ENCODE results near the gene KRTAP2-3.
"Not testable (repeated sequence)": the region's sequence is repeated elsewhere in the genome, so short reads cannot be mapped to it uniquely, and the experiment has no call there.

The KRTAP2-3 gene, protein sequence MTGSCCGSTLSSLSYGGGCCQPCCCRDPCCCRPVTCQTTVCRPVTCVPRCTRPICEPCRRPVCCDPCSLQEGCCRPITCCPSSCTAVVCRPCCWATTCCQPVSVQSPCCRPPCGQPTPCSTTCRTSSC

DNA sequence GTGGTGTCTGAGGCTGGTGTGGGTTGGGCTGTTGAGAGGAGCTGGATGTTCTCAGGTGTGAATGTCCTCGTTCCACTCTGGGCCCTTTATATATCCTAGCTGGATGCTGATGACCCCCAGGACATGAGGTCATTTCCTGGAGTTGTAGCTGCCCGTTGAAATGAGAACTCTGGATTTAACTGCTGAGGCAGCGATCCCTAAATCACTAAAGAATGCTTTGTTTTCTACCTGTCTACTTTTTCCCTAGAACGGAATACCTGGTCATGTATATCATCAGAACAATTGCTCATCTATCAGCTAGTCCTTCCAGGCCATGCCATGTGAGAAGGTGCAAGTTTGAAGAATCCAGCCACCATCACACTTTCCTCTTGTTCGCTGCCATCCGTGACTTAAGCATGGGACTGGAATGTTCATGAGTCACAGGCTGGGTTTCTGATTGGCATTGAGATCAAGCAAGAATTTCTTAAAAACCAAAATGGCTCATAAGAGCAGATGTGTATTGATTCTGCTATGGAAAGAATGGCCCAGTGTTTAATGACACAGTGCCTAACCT, at the start of gene KRTAP2-3:
Gene KRTAP2-3, minus strand, starts transcription at position 63 of the 553 bp plus-strand sequence. CDS start 64 bp downstream, outside the sequence.
- Histone ChIP-seq H3K27me3 (ENCODE audit: control insufficient read depth in 1 of 2, insufficient read depth in 2 of 2, low read length in 2 of 2) (peaks cover 0 to 25% of the 10 kb centered on the region in 2 donors), H3K9me3 (ENCODE audit: control insufficient read depth in 1 of 2, low read length in 2 of 2) (peaks cover 0 to 4% of the 10 kb centered on the region in 2 donors), H3K9ac (ENCODE audit: low read depth in 1 of 2, low read length in 2 of 2) (no peak within 1 kb of the TSS), H3K4me1 (ENCODE audit: control insufficient read depth in 1 of 2, insufficient read depth in 2 of 2, low read length in 2 of 2) (no peaks in the 10 kb centered on the region), H3K4me3 (ENCODE audit: low read depth in 1 of 2, low read length in 2 of 2) (no peak within 1 kb of the TSS), H3K36me3 (ENCODE audit: control insufficient read depth in 1 of 2, insufficient read depth in 2 of 2, low read length in 2 of 2) (no peaks in the 10 kb centered on the region), H3K27ac (ENCODE audit: low read depth, low read length) (no peak within 1 kb of the TSS)

DNA sequence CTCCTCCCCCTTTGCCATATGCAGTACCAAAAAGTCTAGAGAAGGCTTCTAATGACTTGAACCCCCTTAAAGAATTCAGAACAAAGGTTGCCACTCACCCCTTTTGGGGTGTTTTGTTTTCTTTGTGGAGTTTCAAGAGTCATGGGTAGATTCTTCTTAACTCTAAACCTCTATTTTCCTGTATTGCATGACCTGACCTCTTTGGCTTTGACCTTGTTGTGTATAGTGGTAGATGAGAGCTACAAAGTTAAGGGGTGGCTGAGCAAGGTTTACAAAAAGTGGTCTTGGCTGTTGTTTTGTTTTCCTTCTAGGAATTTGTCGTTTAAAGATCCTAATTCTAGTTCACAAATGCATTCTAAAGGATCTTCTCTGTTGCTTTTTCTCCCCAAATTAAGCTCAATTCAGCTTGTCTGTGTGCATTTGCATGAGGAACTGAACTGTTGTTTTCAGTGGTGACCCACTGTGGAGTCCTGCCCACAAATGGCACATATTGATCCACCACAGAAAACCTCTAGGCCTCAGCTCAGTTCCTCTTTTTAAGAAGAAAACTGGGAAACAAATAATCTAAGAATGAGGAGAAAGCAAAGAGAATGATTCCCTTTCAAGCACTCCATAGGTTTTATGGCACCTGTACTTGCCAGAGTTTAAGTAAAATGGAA, 48.9 kb upstream of the KRTAP2-3 start:
- H3K4me1 ChIP-seq (ENCODE audit: control insufficient read depth in 1 of 2, insufficient read depth in 2 of 2, low read length in 2 of 2); H3K9ac ChIP-seq (ENCODE audit: low read depth in 1 of 2, low read length in 2 of 2); H3K9me3 ChIP-seq (ENCODE audit: control insufficient read depth in 1 of 2, low read length in 2 of 2); H3K27ac ChIP-seq (ENCODE audit: low read depth, low read length); H3K36me3 ChIP-seq (ENCODE audit: control insufficient read depth in 1 of 2, insufficient read depth in 2 of 2, low read length in 2 of 2); H3K27me3 ChIP-seq (ENCODE audit: control insufficient read depth in 1 of 2, insufficient read depth in 2 of 2, low read length in 2 of 2); H3K4me3 ChIP-seq (ENCODE audit: low read depth in 1 of 2, low read length in 2 of 2): not testable (repeated sequence)

GRCh38 chr17:41107941-41108450, 48.1 kb upstream of the KRTAP2-3 start:
- no peaks in the 10 kb centered on the region for H3K4me1 ChIP-seq (ENCODE audit: control insufficient read depth in 1 of 2, insufficient read depth in 2 of 2, low read length in 2 of 2)
- H3K27me3 ChIP-seq (ENCODE audit: control insufficient read depth in 1 of 2, insufficient read depth in 2 of 2, low read length in 2 of 2), result no peaks in the 10 kb centered on the region
- H3K36me3 ChIP-seq (ENCODE audit: control insufficient read depth in 1 of 2, insufficient read depth in 2 of 2, low read length in 2 of 2), result no peaks in the 10 kb centered on the region
- no peak overlapping the region for H3K9ac ChIP-seq (ENCODE audit: low read depth in 1 of 2, low read length in 2 of 2)
- H3K9me3 ChIP-seq (ENCODE audit: control insufficient read depth in 1 of 2, low read length in 2 of 2), result no peaks in the 10 kb centered on the region
- no peak overlapping the region for H3K4me3 ChIP-seq (ENCODE audit: low read depth in 1 of 2, low read length in 2 of 2)
- no peak overlapping the region for H3K27ac ChIP-seq (ENCODE audit: low read depth, low read length)

- H3K36me3 ChIP-seq (ENCODE audit: control insufficient read depth in 1 of 2, insufficient read depth in 2 of 2, low read length in 2 of 2); H3K27me3 ChIP-seq (ENCODE audit: control insufficient read depth in 1 of 2, insufficient read depth in 2 of 2, low read length in 2 of 2); H3K4me3 ChIP-seq (ENCODE audit: low read depth in 1 of 2, low read length in 2 of 2); H3K27ac ChIP-seq (ENCODE audit: low read depth, low read length); H3K9ac ChIP-seq (ENCODE audit: low read depth in 1 of 2, low read length in 2 of 2); H3K4me1 ChIP-seq (ENCODE audit: control insufficient read depth in 1 of 2, insufficient read depth in 2 of 2, low read length in 2 of 2); H3K9me3 ChIP-seq (ENCODE audit: control insufficient read depth in 1 of 2, low read length in 2 of 2): not testable (repeated sequence)
Observed at GRCh38 chr17:41105347-41105746, 45.4 kb upstream of the KRTAP2-3 start, which contains the start of gene KRTAP4-9. Gene KRTAP4-9 (plus strand): TSS chr17:41105389. CDS start chr17:41105389, 0 bp downstream.

DNA sequence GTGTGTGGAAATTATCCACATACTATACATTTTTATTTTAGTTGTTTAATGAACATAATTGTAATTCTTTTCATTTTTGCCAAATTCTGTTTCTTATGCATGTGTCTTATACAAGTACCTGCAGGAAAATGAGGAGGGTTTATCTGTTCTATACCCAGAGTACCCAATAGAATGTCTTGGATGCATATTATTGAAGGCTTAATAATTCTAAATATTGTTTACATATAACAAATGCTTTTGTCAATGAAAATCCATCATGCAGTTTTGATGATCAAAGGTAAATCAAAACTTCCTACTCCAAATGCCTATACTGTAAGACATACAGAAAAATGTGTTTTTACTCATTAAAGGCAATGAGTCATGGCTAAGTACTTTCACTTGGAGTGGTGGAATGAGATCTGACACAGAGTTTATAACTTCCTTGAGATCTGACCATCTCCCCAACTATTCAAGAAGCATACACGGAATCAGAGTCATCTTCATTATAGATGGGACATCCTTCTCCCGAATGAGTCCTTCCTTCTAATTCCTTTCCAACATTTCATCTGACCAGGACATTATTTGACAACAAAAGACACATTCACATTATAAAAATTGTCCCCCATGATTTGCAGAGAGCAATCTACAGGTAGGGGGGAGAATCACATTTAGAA, 44.6 kb upstream of the KRTAP2-3 start:
- not testable (repeated sequence) for H3K4me3 ChIP-seq (ENCODE audit: low read depth in 1 of 2, low read length in 2 of 2); H3K4me1 ChIP-seq (ENCODE audit: control insufficient read depth in 1 of 2, insufficient read depth in 2 of 2, low read length in 2 of 2); H3K27ac ChIP-seq (ENCODE audit: low read depth, low read length); H3K36me3 ChIP-seq (ENCODE audit: control insufficient read depth in 1 of 2, insufficient read depth in 2 of 2, low read length in 2 of 2); H3K9me3 ChIP-seq (ENCODE audit: control insufficient read depth in 1 of 2, low read length in 2 of 2); H3K9ac ChIP-seq (ENCODE audit: low read depth in 1 of 2, low read length in 2 of 2); H3K27me3 ChIP-seq (ENCODE audit: control insufficient read depth in 1 of 2, insufficient read depth in 2 of 2, low read length in 2 of 2)

- no peaks in the 10 kb centered on the region for H3K27me3 ChIP-seq (ENCODE audit: control insufficient read depth in 1 of 2, insufficient read depth in 2 of 2, low read length in 2 of 2)
- no peak overlapping the region for H3K27ac ChIP-seq (ENCODE audit: low read depth, low read length)
- no peak overlapping the region for H3K9ac ChIP-seq (ENCODE audit: low read depth in 1 of 2, low read length in 2 of 2)
- H3K4me1 ChIP-seq (ENCODE audit: control insufficient read depth in 1 of 2, insufficient read depth in 2 of 2, low read length in 2 of 2), result no peaks in the 10 kb centered on the region
- no peaks in the 10 kb centered on the region for H3K9me3 ChIP-seq (ENCODE audit: control insufficient read depth in 1 of 2, low read length in 2 of 2)
- H3K36me3 ChIP-seq (ENCODE audit: control insufficient read depth in 1 of 2, insufficient read depth in 2 of 2, low read length in 2 of 2), result no peaks in the 10 kb centered on the region
- H3K4me3 ChIP-seq (ENCODE audit: low read depth in 1 of 2, low read length in 2 of 2), result no peak overlapping the region
Observed at GRCh38 chr17:41103896-41104295, 44.0 kb upstream of the KRTAP2-3 start.

GRCh38 chr17:41101586-41102259, 41.8 kb upstream of the KRTAP2-3 start, which contains the start of gene KRTAP4-16:
Gene KRTAP4-16 (minus strand): TSS chr17:41102209. CDS start chr17:41102209, 0 bp downstream.
- no peak within 1 kb of the TSS for H3K27ac ChIP-seq (ENCODE audit: low read depth, low read length)
- no peaks in the 10 kb centered on the region for H3K27me3 ChIP-seq (ENCODE audit: control insufficient read depth in 1 of 2, insufficient read depth in 2 of 2, low read length in 2 of 2)
- no peak within 1 kb of the TSS for H3K4me3 ChIP-seq (ENCODE audit: low read depth in 1 of 2, low read length in 2 of 2)
- H3K9ac ChIP-seq (ENCODE audit: low read depth in 1 of 2, low read length in 2 of 2), result no peak within 1 kb of the TSS
- H3K36me3 ChIP-seq (ENCODE audit: control insufficient read depth in 1 of 2, insufficient read depth in 2 of 2, low read length in 2 of 2), result no peaks in the 10 kb centered on the region
- no peaks in the 10 kb centered on the region for H3K4me1 ChIP-seq (ENCODE audit: control insufficient read depth in 1 of 2, insufficient read depth in 2 of 2, low read length in 2 of 2)
- H3K9me3 ChIP-seq (ENCODE audit: control insufficient read depth in 1 of 2, low read length in 2 of 2), result no peaks in the 10 kb centered on the region

DNA sequence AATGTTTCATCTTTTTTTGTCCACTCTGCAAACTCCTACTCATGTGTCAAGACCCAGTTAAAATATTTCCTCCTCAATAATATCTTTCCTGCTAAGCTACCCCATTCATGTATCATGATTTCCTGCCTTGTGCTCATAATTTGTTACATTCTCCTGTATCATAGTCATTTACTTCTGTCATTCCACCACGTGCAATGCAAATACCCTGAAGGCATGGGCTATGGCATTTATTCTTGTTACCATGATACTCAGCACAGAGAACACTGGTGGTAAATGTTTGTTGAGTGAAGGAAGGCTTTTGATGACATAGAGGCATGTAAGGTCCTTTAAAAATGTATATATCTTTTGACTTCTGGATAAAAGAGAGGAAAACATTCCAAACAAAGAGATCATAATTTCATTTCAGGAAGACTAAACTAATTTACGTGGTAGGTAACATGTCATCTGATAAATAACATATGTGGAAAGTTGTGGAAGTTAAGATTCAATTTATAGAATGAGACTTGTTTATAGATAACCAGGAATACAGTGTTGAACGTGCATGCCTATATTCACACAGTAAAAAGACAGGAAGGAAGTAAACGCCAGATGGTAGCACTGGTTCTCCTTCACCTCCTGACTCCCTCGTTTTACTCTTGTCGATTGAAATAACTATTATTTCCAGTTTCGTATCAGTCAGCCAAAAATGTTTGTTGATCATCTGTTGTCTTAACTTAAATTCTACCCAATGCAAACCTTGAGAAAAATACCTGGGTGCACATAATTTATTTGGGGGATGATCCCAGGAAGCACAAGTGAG, 40.0 kb upstream of the KRTAP2-3 start:
- H3K9ac ChIP-seq (ENCODE audit: low read depth in 1 of 2, low read length in 2 of 2); H3K36me3 ChIP-seq (ENCODE audit: control insufficient read depth in 1 of 2, insufficient read depth in 2 of 2, low read length in 2 of 2); H3K27me3 ChIP-seq (ENCODE audit: control insufficient read depth in 1 of 2, insufficient read depth in 2 of 2, low read length in 2 of 2); H3K27ac ChIP-seq (ENCODE audit: low read depth, low read length); H3K4me1 ChIP-seq (ENCODE audit: control insufficient read depth in 1 of 2, insufficient read depth in 2 of 2, low read length in 2 of 2); H3K9me3 ChIP-seq (ENCODE audit: control insufficient read depth in 1 of 2, low read length in 2 of 2); H3K4me3 ChIP-seq (ENCODE audit: low read depth in 1 of 2, low read length in 2 of 2): not testable (repeated sequence)

DNA sequence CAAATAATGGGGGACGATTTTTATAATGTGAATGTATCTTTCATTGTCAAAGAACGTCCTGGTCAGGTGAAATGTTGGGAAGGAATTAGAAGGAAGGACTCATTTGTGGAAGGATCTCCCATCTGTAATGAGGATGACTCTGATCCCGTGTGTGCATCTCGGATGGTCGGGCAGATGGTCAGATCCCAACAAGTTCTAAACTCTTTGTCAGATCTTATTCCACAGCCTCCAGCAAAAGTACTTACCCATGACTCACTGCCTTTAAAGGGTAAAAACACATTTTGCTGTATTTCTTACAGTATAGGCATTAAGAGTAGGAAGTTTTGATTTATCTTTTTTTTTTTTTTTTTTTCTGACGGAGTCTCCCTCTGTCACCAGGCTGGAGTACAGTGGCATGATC, 38.6 kb upstream of the KRTAP2-3 start:
- Histone ChIP-seq H3K27me3 (ENCODE audit: control insufficient read depth in 1 of 2, insufficient read depth in 2 of 2, low read length in 2 of 2) (no peaks in the 10 kb centered on the region), H3K9me3 (ENCODE audit: control insufficient read depth in 1 of 2, low read length in 2 of 2) (no peaks in the 10 kb centered on the region), H3K36me3 (ENCODE audit: control insufficient read depth in 1 of 2, insufficient read depth in 2 of 2, low read length in 2 of 2) (no peaks in the 10 kb centered on the region), H3K27ac (ENCODE audit: low read depth, low read length) (no peak overlapping the region), H3K4me1 (ENCODE audit: control insufficient read depth in 1 of 2, insufficient read depth in 2 of 2, low read length in 2 of 2) (no peaks in the 10 kb centered on the region), H3K9ac (ENCODE audit: low read depth in 1 of 2, low read length in 2 of 2) (no peak overlapping the region), H3K4me3 (ENCODE audit: low read depth in 1 of 2, low read length in 2 of 2) (no peak overlapping the region)
